GM18520 (cell line): Measurements from ENCODE around the gene TMEM132A.

ENCODE experiments used
- ATAC-seq: cut with Tn5 transposase; IDR thresholded peaks from one replicate; pipeline ENCODE4 v1.9.1; 2021; ENCODE audit not compliant: unreplicated experiment

The TMEM132A gene

GRCh38 chr11:60985501-60985900 is 61.2 kb downstream of the TMEM132A start:
- no peak for ATAC-seq

GRCh38 chr11:60985991-60986915 is 62.0 kb downstream of the TMEM132A start:
- no peak for ATAC-seq
